H9 (cell line): ENCODE results near the gene FOXB1. TPM values are rescaled to one million over a fixed set of nuclear protein-coding genes. Genes with fewer than 3 reads are reported as not detected.

Source experiments
- DNase-seq: peaks from one replicate; pipeline ENCODE4 v3.0.0-alpha.2; 2017
- H2AFZ ChIP-seq: one replicate; pipeline ENCODE4 v1.6.1; 2013; ENCODE audit warnings: mild to moderate bottlenecking, low read length, control low read depth, moderate library complexity
- H2AK5ac ChIP-seq: 2 replicates; pipeline ENCODE4 v1.6.1; 2013; ENCODE audit warnings: low read length, control low read depth, mixed read lengths; ENCODE audit not compliant: insufficient read length
- H2BK120ac ChIP-seq: one replicate; pipeline ENCODE4 v1.6.1; 2013; ENCODE audit warnings: low read depth, mild to moderate bottlenecking, low read length, control low read depth, inconsistent platforms; ENCODE audit not compliant: poor library complexity, severe bottlenecking
- H2BK12ac ChIP-seq: 2 replicates; pipeline ENCODE4 v1.6.1; 2013; ENCODE audit warnings: low read length, control low read depth, mixed read lengths, low read depth; ENCODE audit not compliant: insufficient read length
- H2BK15ac ChIP-seq: 2 replicates; pipeline ENCODE4 v1.6.1; 2013; ENCODE audit warnings: low read depth, low read length, control low read depth
- H2BK20ac ChIP-seq: one replicate; pipeline ENCODE4 v1.6.1; 2013; ENCODE audit warnings: low read depth, mild to moderate bottlenecking, low read length, control low read depth, inconsistent platforms; ENCODE audit not compliant: poor library complexity, severe bottlenecking
- H2BK5ac ChIP-seq: 2 replicates; pipeline ENCODE4 v1.6.1; 2013; ENCODE audit warnings: low read length, control low read depth, mixed read lengths; ENCODE audit not compliant: insufficient read length
- H3K14ac ChIP-seq: 2 replicates; pipeline ENCODE4 v1.6.1; 2013; ENCODE audit warnings: low read length, control low read depth; ENCODE audit not compliant: insufficient read depth
- H3K18ac ChIP-seq: 2 replicates; pipeline ENCODE4 v1.6.1; 2013; ENCODE audit warnings: low read depth, mild to moderate bottlenecking, mixed read lengths, low read length, control low read depth; ENCODE audit not compliant: insufficient read length
- H3K23ac ChIP-seq: 2 replicates; pipeline ENCODE4 v1.6.1; 2013; ENCODE audit warnings: low read length, control low read depth, mixed read lengths, low read depth; ENCODE audit not compliant: insufficient read length
- H3K23me2 ChIP-seq: 2 replicates; pipeline ENCODE4 v1.6.1; 2013; ENCODE audit warnings: low read depth, mild to moderate bottlenecking, mixed read lengths, low read length, control low read depth; ENCODE audit not compliant: insufficient read length, poor library complexity, severe bottlenecking
- H3K27ac ChIP-seq: 2 replicates; pipeline ENCODE4 v1.5.1; 2013; ENCODE audit warnings: low read length, control low read depth, mixed read lengths, low read depth; ENCODE audit not compliant: insufficient read length
- H3K27me3 ChIP-seq: 2 replicates; pipeline ENCODE4 v1.6.1; 2013; ENCODE audit warnings: low read length, control low read depth, inconsistent platforms; ENCODE audit not compliant: insufficient read depth
- H3K4ac ChIP-seq: 2 replicates; pipeline ENCODE4 v1.6.1; 2013; ENCODE audit warnings: low read depth, mild to moderate bottlenecking, control low read depth, inconsistent platforms, low read length, moderate library complexity
- H3K4me1 ChIP-seq: 2 replicates; pipeline ENCODE4 v1.6.1; 2013; ENCODE audit warnings: low read length, control low read depth, inconsistent platforms; ENCODE audit not compliant: insufficient read depth
- H3K4me2 ChIP-seq: 2 replicates; pipeline ENCODE4 v1.6.1; 2013; ENCODE audit warnings: low read length, control low read depth, mixed read lengths; ENCODE audit not compliant: insufficient read length, insufficient read depth
- H3K56ac ChIP-seq: 2 replicates; pipeline ENCODE4 v1.6.1; 2013; ENCODE audit warnings: low read depth, mild to moderate bottlenecking, mixed read lengths, low read length, control low read depth; ENCODE audit not compliant: insufficient read length
- H3K79me1 ChIP-seq: 2 replicates; pipeline ENCODE4 v1.6.1; 2013; ENCODE audit warnings: low read depth, mild to moderate bottlenecking, moderate library complexity, low read length, control low read depth, inconsistent platforms; ENCODE audit not compliant: insufficient read depth, poor library complexity, severe bottlenecking
- H3K79me2 ChIP-seq: 2 replicates; pipeline ENCODE4 v1.6.1; 2013; ENCODE audit warnings: low read length, control low read depth, inconsistent platforms; ENCODE audit not compliant: insufficient read depth
- H3K9ac ChIP-seq: 2 replicates; pipeline ENCODE4 v1.6.1; 2013; ENCODE audit warnings: low read length, control low read depth, mixed read lengths; ENCODE audit not compliant: insufficient read length; ENCODE audit errors: extremely low read depth
- H3K9me3 ChIP-seq: one replicate; pipeline ENCODE4 v1.6.1; 2013; ENCODE audit warnings: low read depth, low read length, inconsistent platforms; ENCODE audit not compliant: control insufficient read depth
- H3T11ph ChIP-seq: one replicate; pipeline ENCODE4 v1.6.1; 2013; ENCODE audit warnings: mild to moderate bottlenecking, low read length, control low read depth, inconsistent platforms
- H4K20me1 ChIP-seq: one replicate; pipeline ENCODE4 v1.6.1; 2013; ENCODE audit not compliant: control insufficient read depth, insufficient read length, insufficient read depth
- H4K5ac ChIP-seq: 2 replicates; pipeline ENCODE4 v1.6.1; 2013; ENCODE audit warnings: low read depth, mild to moderate bottlenecking, mixed read lengths, low read length, control low read depth; ENCODE audit not compliant: insufficient read length
- H4K8ac ChIP-seq: replicated peaks from 2 replicates; pipeline ENCODE4 v1.6.1; 2013; ENCODE audit warnings: low read length, control low read depth, mixed read lengths, low read depth; ENCODE audit not compliant: insufficient read length
- H4K91ac ChIP-seq: 2 replicates; pipeline ENCODE4 v1.6.1; 2013; ENCODE audit warnings: low read depth, mild to moderate bottlenecking, moderate library complexity, mixed read lengths, low read length, control low read depth; ENCODE audit not compliant: insufficient read length
- H3K27ac Mint-ChIP-seq, 3 experiments: 2 replicates in 2 of 3; 3 replicates in 1 of 3; pipeline ENCODE4 v1.8.0; 2020 to 2021; ENCODE audit warnings: mixed read lengths in 3 of 3, mild to moderate bottlenecking in 1 of 3, moderate library complexity in 1 of 3
- H3K27me3 Mint-ChIP-seq: 2 replicates; pipeline ENCODE4 v1.8.0; 2021; ENCODE audit warnings: low read depth, mild to moderate bottlenecking, moderate library complexity, mixed read lengths
- H3K36me3 Mint-ChIP-seq, 3 experiments: 2 replicates in 2 of 3; 3 replicates in 1 of 3; pipeline ENCODE4 v1.8.0; 2020 to 2021; ENCODE audit warnings: low read depth in 3 of 3, mixed read lengths in 3 of 3; ENCODE audit not compliant: insufficient read depth in 1 of 3
- H3K4me1 Mint-ChIP-seq, 2 experiments: 2 replicates each; pipeline ENCODE4 v1.8.0; 2020; ENCODE audit warnings: mixed read lengths in 2 of 2
- H3K4me3 Mint-ChIP-seq, 2 experiments: 2 replicates in 1 of 2; 3 replicates in 1 of 2; pipeline ENCODE4 v1.8.0; 2020 to 2021; ENCODE audit warnings: mild to moderate bottlenecking in 2 of 2, mixed read lengths in 2 of 2, moderate library complexity in 1 of 2
- H3K9me3 Mint-ChIP-seq, 2 experiments: 2 replicates in 1 of 2; 3 replicates in 1 of 2; pipeline ENCODE4 v1.8.0; 2020; ENCODE audit warnings: mild to moderate bottlenecking in 2 of 2, mixed read lengths in 2 of 2, moderate library complexity in 1 of 2
- CTCF ChIP-seq: fragments of 200-600 bp; sonication (generic); conservative IDR thresholded peaks from 3 replicates; pipeline ENCODE4 v1.8.0; 2021; ENCODE audit warnings: antibody characterized with exemption, mild to moderate bottlenecking
- WGBS: extraction: QIAGEN DNeasy Blood & Tissue Kit; methylation state at CpG from one replicate; pipeline ENCODE4 v1.1.7; 2013; ENCODE audit warnings: missing lambda C conversion rate, low lambda C conversion rate, mixed read lengths; ENCODE audit not compliant: insufficient read length; ENCODE audit errors: extremely low coverage; 5-methylcytosine and 5-hydroxymethylcytosine counted together
- total RNA-seq: library from RNA; stranded (reverse); gene quantifications from 2 replicates; pipeline ENCODE4 v1.2.1, GENCODE V29; 2021

FOXB1 gene
- total RNA-seq, 1 experiment from 2014 or later = 3.5 TPM

- Histone ChIP-seq H4K5ac (no peak overlapping the region), H3K23me2 (peaks cover 40% of the 10 kb centered on the region), H3K4me1 (peaks cover 10% of the 10 kb centered on the region; the same call in 1 of the 2 replicates), H2AK5ac (no peak overlapping the region), H4K8ac (no peak overlapping the region), H3K23ac (no peak overlapping the region), H3K9me3 (no peaks in the 10 kb centered on the region), H2BK120ac (no peak overlapping the region), H3K79me1 (no peaks in the 10 kb centered on the region), H3K18ac (no peak overlapping the region), H2BK5ac (no peak overlapping the region), H2AFZ (no peak overlapping the region), H3K4me2 (peak overlapping the region; percentile 99), H2BK12ac (no peak overlapping the region), H3K27me3 (peaks cover 23% of the 10 kb centered on the region; the same call in 1 of the 2 replicates), H3K27ac (peak overlapping the region; percentile 20), H3K4ac (no peak overlapping the region), H3K14ac (no peak overlapping the region), H4K91ac (no peak overlapping the region), H2BK20ac (no peak overlapping the region), H4K20me1 (no peaks in the 10 kb centered on the region), H3K56ac (no peak overlapping the region), H3K9ac (no peak overlapping the region), H2BK15ac (no peak overlapping the region), H3K79me2 (no peaks in the 10 kb centered on the region), H3T11ph (no peak overlapping the region)
- H3K27ac Mint-ChIP-seq = peak overlapping the region in 2 of 3 experiments; percentile 90 to 96; a peak in 5 of 7 replicates
- no peak for TF ChIP-seq CTCF
- no CpG with 5 or more reads among the region's 4 CpGs for WGBS
- peaks cover 68% of the 10 kb centered on the region for H3K27me3 Mint-ChIP-seq
- no peak for DNase-seq
- H3K4me1 Mint-ChIP-seq = peaks cover 73 to 80% of the 10 kb centered on the region in 2 experiments
- H3K4me3 Mint-ChIP-seq = peak overlapping the region; percentile 80 to 95
- peaks cover 0 to 2% (median 0%) of the 10 kb centered on the region in 3 experiments; a peak in 1 of 7 replicates for H3K36me3 Mint-ChIP-seq
- no peaks in the 10 kb centered on the region for H3K9me3 Mint-ChIP-seq
These were observed 2.8 kb downstream of the FOXB1 start for GRCh38 chr15:60006873-60007272.
